D721Med (cell line): ENCODE results near the gene PHACTR1.
A peak's percentile ranks its signal among the peaks of the same experiment; 100 is the strongest.

Source experiments
- DNase-seq: peaks from one replicate; pipeline ENCODE4 v3.0.0; 2011; ENCODE audit warnings: low spot score; ENCODE audit not compliant: insufficient read length
- FAIRE-seq: peaks from 2 replicates; lab custom pipeline; 2011; peaks lifted over from hg19 to GRCh38; lab: Jason Lieb, UNC
- CTCF ChIP-seq: IDR thresholded peaks from 2 replicates; pipeline ENCODE4 v1.5.1; 2012; ENCODE audit warnings: mild to moderate bottlenecking, control low read depth; ENCODE audit not compliant: insufficient read depth; ENCODE audit errors: missing control alignments

PHACTR1 gene

GRCh38 chr6:12748815-12749521, 32.4 kb downstream of the PHACTR1 start:
- TF ChIP-seq CTCF = no peak
- DNase-seq = no peak
- FAIRE-seq = no peak

GRCh38 chr6:12749531-12750379, 33.2 kb downstream of the PHACTR1 start:
- DNase-seq (peak; percentile 32), FAIRE-seq (no peak)
- TF ChIP-seq CTCF = no peak

GRCh38 chr6:12750416-12750815, 33.8 kb downstream of the PHACTR1 start:
- no peak for TF ChIP-seq CTCF
- FAIRE-seq = no peak
- DNase-seq = no peak

- FAIRE-seq (no peak), DNase-seq (no peak)
- TF ChIP-seq CTCF = no peak
Measured at GRCh38 chr6:12751694-12752325, 35.2 kb downstream of the PHACTR1 start.

GRCh38 chr6:12753036-12753435, 36.5 kb downstream of the PHACTR1 start:
- no peak for FAIRE-seq

GRCh38 chr6:12760226-12760625, 43.7 kb downstream of the PHACTR1 start:
- TF ChIP-seq CTCF = no peak
- DNase-seq (no peak), FAIRE-seq (no peak)

More at GRCh38 chr6:12753036-12753435, 36.5 kb downstream of the PHACTR1 start:
- TF ChIP-seq CTCF = no peak
- DNase-seq = no peak
